HG03442 (cell line): ENCODE results near the gene RPL13A.

ENCODE experiments used
- ATAC-seq: cut with Tn5 transposase; IDR thresholded peaks from one replicate; pipeline ENCODE4 v1.9.1; 2021; ENCODE audit warnings: mild to moderate bottlenecking, moderate library complexity; ENCODE audit not compliant: unreplicated experiment

Gene RPL13A

GRCh38 chr19:49502866-49503581 lies 15.6 kb downstream of the RPL13A start:
- no peak for ATAC-seq

- no peak for ATAC-seq
Measured at GRCh38 chr19:49503582-49503962, 16.2 kb downstream of the RPL13A start.

GRCh38 chr19:49506575-49507105 lies 19.2 kb downstream of the RPL13A start:
- no peak for ATAC-seq

- ATAC-seq: no peak
Measured at GRCh38 chr19:49507803-49508494, 20.5 kb downstream of the RPL13A start.

- ATAC-seq: no peak
Measured at GRCh38 chr19:49512970-49513745, 25.8 kb downstream of the RPL13A start.

GRCh38 chr19:49513746-49514118 lies 26.3 kb downstream of the RPL13A start:
- no peak for ATAC-seq

GRCh38 chr19:49514151-49514550 lies 26.7 kb downstream of the RPL13A start:
- no peak for ATAC-seq

- no peak for ATAC-seq
Measured at GRCh38 chr19:49515767-49516166, 28.4 kb downstream of the RPL13A start.

GRCh38 chr19:49518033-49518432 lies 30.6 kb downstream of the RPL13A start:
- ATAC-seq: no peak

- ATAC-seq: no peak
Measured at GRCh38 chr19:49520705-49521319, 33.4 kb downstream of the RPL13A start.

GRCh38 chr19:49524812-49525455 lies 37.5 kb downstream of the RPL13A start:
- ATAC-seq: no peak

GRCh38 chr19:49528211-49528771 lies 40.9 kb downstream of the RPL13A start:
- no peak for ATAC-seq

GRCh38 chr19:49530708-49531107 lies 43.3 kb downstream of the RPL13A start:
- no peak for ATAC-seq

GRCh38 chr19:49533551-49534488 lies 46.4 kb downstream of the RPL13A start:
- peak; percentile 61 for ATAC-seq

GRCh38 chr19:49534632-49535385 lies 47.4 kb downstream of the RPL13A start:
- no peak for ATAC-seq

- no peak for ATAC-seq
Measured at GRCh38 chr19:49536921-49537462, 49.6 kb downstream of the RPL13A start.

- ATAC-seq: no peak
Measured at GRCh38 chr19:49538643-49539042, 51.2 kb downstream of the RPL13A start.
